GM18909 (cell line): ENCODE results near the gene CD99.
A peak's percentile ranks its signal among the peaks of the same experiment; 100 is the strongest.

Experiments
- ATAC-seq: cut with Tn5 transposase; IDR thresholded peaks from one replicate; pipeline ENCODE4 v1.9.1; 2021; ENCODE audit warnings: mild to moderate bottlenecking; ENCODE audit not compliant: unreplicated experiment, poor library complexity

Gene CD99

DNA sequence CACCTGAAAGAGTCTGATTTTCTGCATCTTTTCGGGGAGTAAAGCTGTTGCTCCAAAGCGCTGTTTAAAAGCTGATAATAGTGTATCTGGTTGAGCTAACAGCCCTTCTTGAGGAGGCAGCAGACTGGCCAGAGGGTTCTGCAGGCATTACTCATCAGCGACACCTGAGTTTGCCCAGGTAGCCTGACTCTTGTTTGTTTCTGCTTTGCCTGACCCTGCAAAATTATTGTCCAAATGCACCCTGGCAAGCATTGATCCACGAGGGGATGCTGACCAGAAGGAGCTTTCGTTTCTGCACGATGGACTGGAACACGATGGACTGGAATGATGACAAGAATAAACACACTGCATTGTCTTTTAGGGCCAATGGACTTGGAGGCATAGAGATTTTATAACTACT is 6.2 kb downstream of the CD99 start:
- ATAC-seq = no peak

DNA sequence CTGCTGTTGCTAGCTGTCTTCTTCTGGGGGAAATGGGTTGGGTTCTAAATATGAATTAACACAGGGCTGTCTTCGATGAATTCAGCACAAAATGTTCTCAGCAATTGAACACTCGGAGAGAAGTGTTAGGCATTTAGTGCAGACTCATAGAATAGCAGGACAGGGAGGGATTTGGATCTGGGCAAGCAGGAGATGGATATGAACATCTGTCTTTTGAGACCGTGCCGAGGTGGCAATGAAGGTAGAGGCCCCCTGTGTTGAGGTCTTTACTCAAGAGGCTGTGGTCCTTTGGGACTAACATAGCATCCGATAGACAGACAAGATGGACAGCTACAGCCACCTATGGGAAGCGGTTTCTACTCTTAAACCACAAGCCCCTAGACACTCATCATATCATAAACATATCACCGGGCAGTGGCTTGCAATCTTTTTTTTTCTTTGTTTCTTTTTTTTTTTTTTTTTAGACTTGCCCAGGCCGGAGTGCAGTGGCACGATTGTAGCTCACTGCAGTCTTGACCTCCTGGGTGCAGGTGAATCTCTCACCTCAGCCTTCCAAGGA is 6.7 kb downstream of the CD99 start:
- ATAC-seq = peak; percentile 41

DNA sequence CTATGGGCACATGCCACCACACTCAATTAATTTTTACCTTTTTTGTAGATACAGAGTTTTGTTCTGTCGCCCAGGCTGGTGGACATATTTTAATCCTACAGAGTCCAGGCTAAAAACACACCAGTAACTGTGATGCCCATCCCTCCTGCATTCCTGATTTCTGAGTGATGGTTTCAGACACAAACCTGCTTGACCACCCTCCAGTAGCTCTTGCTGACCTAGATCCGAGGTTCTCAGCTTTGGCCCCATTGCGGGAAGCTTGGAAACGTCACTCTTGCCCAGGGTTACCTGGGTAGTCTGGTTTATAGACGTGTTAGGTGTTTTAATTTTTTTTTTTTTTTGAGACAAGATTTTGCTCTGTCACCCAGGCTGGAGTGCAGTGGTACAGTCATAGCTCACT is 7.5 kb downstream of the CD99 start:
- ATAC-seq = no peak

DNA sequence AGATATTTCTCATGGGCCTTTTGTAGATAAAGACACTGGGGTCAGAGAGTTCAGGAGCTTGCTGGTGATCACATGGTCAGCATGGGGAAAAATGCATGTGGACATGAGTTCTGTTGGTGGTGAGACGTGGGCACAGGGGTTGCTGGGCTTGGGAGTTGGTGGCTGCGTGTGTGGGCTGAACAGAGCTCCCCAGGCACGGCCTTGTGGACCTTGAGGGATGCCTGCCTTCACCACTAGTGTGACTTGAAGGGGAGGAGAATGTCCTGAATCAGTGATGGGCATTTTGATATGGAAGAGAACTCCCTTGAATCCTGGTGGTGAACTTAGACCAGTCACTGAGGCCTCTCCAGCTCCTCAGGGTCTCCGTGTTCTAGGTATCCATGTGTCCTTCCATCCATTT is 8.9 kb downstream of the CD99 start:
- ATAC-seq = no peak

DNA sequence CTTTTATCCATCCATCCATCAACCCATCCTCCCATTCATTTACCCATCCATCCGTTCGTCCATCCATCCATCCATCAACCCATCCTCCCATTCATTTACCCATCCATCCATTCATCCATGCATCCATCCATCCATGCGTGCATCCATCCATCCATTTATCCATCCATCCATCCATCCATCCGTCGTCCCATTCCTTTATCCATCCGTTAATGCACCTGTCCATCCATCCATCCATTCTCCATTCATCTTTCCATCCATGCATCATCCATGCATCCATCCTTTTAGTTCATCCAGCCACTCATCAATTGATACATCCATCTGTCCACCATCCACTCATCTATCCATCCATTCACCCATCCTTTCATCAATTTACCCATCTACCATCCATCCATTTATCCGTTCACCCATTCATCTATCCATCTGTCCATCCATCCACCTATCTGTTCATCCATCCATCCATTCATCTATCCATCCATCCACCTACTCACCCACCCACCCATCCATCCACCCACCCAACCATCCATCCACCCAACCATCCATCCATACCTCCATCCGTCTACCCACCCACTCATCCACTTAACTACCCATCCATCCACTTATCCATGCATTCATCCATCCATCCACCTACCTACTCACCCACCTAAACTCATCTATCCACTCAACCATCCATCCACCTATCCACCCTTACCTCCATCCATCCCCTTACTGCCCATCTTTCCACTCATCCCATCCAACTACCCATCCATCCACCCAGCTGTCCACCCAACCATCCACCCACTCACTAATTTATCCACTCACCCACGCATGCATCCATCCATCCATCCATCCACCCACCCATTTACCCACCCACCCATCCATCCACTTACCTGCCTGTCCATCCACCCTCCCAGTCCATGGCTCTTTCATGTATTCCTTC is 9.6 kb downstream of the CD99 start:
- no peak for ATAC-seq

DNA sequence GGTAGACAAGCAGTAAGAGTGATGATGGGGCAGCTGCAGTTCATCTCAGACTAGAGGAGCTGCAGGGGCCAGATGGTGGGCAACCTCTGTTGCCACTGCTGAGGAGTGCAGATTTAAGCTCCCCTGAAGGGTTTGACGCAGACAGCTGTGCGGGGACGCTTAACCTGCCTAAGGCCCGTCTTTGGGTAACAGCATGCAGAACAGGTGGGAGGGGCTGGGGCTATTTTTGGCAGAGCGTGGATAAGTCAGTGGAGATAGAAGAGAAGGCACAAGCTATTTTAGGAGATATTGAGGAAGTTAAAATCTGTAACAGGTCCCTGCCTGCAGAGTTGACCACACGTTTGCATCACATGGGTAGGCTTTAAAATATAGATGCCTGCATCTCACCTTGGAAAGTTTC is 10.5 kb downstream of the CD99 start:
- peak; percentile 30 for ATAC-seq

DNA sequence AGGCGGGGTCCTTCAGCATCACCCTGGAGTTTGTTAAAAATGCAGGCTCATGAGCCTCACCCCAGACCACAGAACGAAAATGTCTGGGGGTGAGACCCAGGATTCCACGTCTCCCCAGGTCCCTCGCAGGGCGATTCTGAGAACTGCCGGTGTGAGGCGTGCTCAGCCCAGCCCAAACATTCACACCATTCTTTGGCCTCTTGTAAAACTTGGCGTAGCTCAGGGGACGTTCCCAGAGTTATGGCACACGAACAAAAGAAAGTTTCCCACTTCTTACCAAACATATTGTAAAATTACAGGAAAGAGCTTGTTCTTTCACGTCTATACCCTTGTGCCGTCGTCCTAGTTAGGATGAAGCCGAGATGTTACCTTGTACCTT is 12.9 kb downstream of the CD99 start:
- no peak for ATAC-seq

DNA sequence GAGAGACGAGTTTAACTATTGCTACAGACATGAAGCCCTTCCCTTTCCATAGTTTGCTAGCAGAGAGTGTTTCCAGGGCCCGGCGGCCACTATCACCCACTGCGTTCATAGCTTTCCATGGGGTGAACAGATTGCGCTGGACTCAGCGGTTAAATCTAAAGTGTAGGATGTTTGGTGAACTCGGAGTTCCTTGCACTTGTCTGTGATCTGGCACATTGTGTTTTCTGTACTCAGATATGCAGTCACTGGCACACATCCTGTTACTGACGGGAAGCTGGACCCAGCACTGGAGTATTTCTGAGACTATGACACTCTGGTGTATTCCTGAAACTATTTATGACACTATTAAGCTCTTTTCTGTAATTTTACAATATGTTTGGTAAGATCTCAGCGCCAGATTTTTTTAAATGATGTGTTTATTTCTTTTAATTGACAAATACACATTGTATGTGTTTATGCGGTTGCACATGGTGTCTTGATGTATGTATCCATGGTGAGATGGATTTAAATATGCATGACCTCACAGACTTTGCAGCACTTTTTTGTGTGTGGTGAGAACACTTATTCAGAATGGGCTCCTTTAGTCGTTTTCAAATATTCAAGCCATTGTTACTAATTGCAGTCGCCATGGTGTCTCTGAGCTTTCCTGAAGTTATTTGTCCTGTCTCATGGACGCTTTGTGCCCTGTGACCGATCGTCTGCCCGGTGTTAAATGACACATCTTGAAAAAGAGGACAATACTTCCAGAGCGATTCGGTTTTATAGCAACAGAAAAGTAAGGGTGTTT is 14.1 kb downstream of the CD99 start:
- no peak for ATAC-seq

DNA sequence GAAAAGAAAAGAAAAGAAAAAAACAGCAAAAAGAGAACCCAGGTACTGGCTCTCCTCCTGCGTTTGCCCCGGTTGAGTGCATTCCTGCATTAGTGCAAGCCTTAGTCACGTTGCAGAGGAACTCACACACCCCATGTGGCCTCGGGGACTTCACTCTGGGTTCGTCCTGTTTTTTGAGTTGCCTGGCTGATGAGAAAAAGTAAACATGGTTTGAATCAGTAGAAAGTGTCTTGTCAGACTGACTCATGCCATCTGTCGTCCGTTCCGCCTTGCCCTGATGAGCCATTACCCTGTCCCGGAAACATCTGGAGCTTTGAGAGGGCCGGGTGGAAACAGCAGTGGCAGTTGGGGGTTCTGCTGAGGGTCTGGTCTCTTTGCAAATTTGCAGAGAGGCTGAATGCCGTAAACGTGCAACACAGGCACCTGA is 16.3 kb downstream of the CD99 start:
- ATAC-seq = peak; percentile 94

DNA sequence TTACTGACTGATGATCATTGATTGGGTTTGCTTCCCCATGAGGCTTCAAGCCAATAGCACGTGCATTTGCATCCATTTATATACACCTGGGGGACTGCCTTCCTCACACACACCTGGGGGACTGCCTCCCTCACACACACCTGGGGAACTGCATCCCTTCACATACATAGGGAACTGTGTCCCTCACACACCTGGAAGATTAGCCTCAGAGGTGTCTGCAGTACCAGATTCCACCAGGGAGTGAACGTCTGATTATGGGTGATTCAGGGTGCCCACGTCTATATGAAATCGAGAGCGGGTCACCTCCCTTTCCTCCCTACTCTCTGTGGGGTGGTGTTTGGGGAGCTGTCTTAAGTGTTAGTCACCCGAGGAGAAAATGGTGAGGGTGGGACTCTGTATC is 16.9 kb downstream of the CD99 start:
- no peak for ATAC-seq

DNA sequence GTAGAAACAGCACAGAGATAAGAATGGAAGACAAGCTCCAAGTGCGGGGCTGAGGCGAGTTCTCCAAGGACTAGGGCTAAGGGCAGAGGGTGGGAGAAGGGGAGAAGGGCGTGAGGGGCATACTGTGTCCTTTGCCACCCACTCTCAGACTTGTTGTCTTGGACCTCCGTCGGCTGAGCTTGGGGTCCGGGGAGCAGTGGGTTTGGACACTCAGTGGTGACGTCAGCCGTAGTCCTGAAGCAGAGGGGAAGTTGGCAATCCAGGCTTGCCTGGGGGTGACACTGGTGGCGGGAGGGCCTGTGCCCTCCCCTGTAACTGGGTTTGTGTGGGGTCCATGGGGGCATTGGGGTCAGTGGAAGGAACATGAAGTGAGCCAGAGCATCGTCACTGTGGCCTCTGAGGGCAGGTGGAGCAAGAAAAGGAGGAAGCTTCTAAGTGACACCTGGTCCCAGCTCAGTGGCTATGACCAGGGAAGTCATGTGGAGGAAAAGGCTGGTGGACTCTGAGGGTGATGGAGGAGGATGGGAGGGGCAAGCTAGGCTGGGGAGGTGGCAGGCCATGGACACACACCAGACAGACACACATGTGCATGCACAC is 17.6 kb downstream of the CD99 start:
- no peak for ATAC-seq

DNA sequence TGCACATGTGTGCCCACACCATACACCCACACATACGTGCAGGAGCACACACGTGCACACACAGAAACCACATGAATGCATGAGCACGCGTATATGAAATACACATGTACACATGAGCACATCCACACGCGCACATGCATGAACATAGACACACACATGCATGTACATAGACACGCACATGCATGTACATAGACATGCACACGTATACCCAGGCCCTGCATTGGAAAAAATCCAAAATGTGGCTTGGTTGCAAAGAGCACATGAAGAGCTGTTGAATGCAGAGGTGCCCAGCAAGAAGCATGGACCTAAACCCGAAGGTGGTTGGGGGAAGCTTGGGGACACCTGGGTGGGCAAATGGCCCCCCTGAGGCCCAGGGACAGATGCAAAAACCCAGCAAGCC is 18.5 kb downstream of the CD99 start:
- ATAC-seq = no peak

DNA sequence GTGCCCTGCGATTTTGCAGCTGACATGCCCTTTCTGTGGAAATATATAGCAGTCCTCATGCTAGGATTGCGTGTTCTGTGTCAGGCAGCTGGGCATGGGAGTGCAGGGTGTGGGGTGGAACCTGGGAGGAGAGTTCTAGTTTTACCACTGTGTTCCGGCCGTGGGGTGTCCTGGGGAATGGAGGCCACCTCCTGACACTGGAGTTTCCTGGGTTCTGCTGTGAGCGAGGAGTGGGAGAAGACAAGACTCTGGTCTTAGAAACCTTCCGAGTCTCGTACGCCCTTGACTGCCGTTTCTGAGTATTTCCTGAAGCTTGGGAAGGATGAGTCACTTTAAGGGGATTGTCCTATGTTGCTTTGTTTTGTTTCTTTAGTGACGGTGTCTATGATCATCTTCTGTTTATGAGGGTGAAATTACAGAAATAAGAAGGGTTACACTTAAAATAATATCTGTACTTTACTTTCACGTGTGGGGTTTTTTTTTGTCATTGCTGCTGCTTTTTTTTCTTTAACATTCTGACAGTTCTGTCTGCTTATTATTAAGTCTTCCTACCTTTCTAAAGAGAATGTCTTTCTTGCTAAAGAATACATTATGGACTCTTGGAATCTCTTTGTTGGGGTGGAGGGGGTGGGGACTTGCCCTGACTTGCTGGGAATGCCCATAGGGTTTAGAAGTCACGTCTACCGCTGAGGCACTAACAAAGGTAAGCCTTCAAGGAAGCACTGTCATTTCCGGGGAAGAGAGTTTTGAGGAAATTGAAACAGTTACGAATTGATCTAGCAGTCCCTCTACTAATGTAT is 19.1 kb downstream of the CD99 start:
- ATAC-seq = no peak

DNA sequence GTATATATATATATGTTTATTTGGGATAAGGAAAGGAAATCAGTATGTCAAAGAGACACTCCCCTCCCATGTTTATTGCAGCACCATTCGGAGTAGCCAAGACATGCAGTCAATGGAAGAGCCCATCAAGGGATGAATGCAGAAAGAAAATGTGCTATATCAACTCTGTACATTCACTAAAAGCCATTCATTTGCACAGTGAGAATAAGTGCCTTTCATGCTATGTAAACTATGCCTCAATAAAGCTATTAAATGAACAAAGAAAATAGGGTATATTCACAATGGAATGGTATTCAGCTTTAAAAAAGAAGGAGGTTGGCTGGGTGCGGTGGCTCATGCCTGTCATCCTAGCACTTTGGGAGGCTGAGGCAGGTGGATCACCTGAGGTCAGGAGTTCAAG is 20.3 kb downstream of the CD99 start:
- ATAC-seq = no peak

DNA sequence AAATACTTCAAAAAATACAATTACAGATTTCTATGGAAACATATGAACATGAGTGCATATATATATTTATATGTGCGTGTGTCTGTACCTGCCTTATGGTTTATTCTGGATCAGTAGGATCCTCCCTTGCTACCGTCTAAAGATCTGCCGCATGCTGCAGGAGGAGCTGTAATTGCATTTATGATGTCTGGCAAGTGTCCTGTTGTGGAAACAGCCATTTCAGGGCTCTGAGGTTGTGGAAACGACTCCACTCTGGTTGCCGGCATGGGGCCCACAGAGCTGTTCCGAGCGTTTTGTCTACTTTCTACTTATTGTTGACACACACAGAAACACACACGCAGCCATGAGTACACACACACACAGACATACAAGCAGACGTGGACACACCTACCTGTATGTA is 21.3 kb downstream of the CD99 start:
- ATAC-seq = no peak

DNA sequence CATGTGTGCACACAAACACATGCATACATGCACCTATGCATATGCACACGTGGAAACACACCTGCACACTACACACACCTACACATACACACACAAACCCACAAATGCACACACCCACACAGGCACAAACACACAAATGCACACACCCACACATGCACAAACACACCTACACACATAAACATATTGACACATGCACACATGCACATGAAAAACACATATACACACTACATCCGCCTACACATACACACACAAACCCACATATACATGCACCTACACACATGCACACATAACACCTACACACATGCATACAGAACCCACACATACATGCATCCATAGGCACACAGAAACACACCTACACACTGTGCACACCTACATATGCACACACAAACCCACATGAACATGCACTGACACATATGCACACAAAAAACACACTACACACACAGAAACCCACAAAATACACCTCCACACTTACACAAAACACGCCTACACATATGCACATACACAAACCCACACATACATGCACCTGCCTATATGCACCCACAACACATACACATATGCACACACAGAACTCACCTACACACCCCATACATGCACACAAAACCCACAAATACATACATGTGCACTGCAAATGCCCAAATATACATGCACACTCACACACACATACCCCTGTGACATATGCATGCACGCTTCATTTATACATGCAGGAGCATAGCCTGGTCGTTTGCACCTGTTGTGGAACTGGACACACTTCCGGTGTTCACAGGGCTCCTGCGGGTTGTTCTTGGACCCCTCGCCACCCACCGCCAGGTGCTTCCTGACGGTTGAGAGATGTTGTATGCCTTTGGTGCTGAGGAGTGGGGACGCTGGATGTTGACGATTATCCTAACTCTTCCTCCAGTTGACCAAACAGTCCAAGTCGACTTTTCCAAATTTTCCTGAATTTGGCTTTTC is 22.1 kb downstream of the CD99 start:
- no peak for ATAC-seq

DNA sequence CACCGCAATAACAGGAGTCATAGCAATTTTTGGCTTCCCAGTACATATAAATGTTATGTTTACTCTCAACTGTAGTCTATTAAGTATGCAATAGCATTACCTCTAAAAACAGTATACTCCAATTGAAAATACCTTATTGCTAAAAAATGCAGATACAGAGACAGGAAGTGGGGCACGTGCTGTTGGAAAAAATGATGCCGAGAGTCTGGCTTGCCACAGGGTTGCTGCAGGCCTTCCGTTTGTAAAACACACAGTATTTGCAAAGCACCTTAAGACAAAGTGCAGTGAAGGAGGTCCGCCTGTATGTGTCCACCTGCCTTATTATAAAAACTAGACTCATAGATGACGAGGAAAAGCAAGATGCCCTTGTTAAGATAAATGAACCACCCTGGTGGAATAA is 23.5 kb downstream of the CD99 start:
- ATAC-seq = no peak

DNA sequence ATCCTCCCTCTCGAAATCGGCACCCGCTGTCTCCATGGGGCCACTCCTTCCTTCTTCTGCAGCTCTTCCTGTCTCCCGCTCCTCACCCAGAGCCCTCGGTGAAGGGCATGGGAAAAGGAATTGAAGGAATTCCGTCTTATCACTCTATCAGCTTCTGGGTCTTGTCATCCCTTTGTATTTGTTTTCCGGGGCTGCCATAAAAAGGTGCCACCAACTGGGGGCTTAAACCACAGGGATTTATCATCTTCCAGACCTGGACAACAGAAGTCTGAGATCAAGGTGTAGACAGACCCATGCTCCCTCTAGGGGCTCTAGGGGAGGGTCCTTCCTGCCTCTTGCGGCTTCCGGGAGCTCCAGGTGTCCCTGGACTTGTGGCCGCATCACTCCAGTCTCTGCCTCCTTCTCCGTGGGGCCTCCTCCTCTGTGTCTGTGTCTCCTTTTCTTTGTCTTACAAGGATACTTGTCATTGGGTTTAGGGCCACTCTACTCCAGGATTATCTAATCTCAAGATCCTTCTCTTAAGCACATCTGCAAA is 24.0 kb downstream of the CD99 start:
- no peak for ATAC-seq

DNA sequence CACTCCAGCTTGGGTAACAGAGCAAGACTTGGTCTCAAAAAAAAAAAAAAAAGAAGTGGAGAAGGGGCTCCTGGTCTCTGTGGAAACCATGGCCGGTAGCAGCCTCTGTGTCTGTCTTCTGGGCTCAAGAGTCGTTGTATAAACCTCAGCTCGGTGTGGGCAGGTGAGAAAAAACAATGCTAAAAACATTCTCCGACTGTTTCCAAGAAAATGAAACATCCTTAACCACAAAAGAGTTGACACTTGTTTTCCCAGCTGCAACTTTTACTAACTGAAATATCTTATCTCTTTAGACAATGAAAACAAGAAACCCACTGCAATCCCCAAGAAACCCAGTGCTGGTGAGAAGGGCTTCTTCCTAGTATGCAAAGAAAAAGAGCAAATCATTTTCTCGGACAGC is 26.2 kb downstream of the CD99 start:
- ATAC-seq = no peak
